Posterior vena cava (tissue), 2 donors: ENCODE measurements around the gene IL4R. TPM values are rescaled to one million over a fixed set of nuclear protein-coding genes. Genes with fewer than 3 reads are reported as not detected.
A peak's percentile ranks its signal among the peaks of the same experiment; 100 is the strongest.
"Not testable (repeated sequence)": the region's sequence is repeated elsewhere in the genome, so short reads cannot be mapped to it uniquely, and the experiment has no call there.

Source experiments
- DNase-seq: peaks from one replicate; pipeline ENCODE4 v3.0.0-alpha.2; 2020; ENCODE audit warnings: low spot score
- intact Hi-C, 2 donors: fragments of 100-400 bp; cut with DNase I; formaldehyde crosslinking; loops; one replicate each; pipeline versions ENCODE4 v1.14.1 to v1.14.2; 2022 to 2023
- long read RNA-seq, 2 donors: library from polyadenylated mRNA; unstranded; transcript quantifications; one replicate each; pipeline ENCODE4 v2.0.0, GENCODE V29; 2020 to 2021
- total RNA-seq, 2 donors: library from RNA; stranded (reverse); fragmentation: NEBNext Ultra II Directional; extraction: Animal tissue kit (Norgen Biotek cat#: 25700); gene quantifications; one replicate each; pipeline ENCODE4 v1.2.1, GENCODE V29; 2021
- donor health status: DM: yes; HTN: yes; CAD: no.
- donor health status: DM: yes; HTN: yes; CAD: no.

IL4R gene
- total RNA-seq = 100 to 1,000 TPM in 1 of 2 donors, 10 to 100 TPM in 1; 99.2 to 112 TPM
- long read RNA-seq, donor 1, partial matches to known transcripts = 3 of 26 reads
- long read RNA-seq, donor 1, other reads (novel, unspliced or antisense) = 18 of 26 reads
- long read RNA-seq, donor 2, partial matches to known transcripts = 3 of 38 reads
- long read RNA-seq, donor 2, other reads (novel, unspliced or antisense) = 34 of 38 reads

DNA sequence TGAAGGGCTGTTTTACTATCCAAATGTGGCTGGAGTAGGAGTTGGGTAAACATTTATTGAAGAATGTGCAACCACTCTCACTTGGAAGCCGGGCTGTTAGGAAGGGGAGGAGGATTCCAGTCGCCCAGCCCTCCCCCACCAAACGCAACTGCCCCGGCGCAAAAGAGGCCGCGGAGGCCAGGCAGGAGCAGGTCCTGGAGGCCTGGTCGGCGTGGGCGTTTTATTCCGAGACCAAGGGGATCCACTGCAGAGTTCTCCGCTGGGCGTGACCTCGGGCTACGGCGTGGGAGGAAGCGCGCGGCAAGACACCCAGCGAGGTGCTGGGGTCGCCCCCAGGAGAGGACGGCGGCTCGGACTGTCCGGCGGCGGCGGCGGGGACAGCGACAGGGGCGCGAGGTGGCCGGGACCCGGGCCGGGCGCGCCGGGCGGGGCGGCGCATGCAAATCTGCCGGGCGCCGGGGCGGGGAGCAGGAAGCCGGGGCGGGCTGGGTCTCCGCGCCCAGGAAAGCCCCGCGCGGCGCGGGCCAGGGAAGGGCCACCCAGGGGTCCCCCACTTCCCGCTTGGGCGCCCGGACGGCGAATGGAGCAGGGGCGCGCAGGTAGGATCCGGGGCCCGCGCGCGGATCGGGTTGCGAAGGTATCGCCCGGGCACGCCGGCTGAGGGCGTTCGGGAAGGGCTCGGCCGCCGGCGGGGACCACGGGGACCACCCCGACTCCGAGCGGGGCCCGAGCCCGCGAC is at the start of gene IL4R:
IL4R (plus strand) TSS at position 553 of the 739 bp plus-strand sequence. CDS start 26,230 bp downstream, outside the sequence.
- intact Hi-C loops = loop anchor here in 1 of 2 donors (10.0 kb wide), 1 partner anchor 79 kb away; no protein-coding TSS in a partner anchor
- peak; percentile 96 for DNase-seq

DNA sequence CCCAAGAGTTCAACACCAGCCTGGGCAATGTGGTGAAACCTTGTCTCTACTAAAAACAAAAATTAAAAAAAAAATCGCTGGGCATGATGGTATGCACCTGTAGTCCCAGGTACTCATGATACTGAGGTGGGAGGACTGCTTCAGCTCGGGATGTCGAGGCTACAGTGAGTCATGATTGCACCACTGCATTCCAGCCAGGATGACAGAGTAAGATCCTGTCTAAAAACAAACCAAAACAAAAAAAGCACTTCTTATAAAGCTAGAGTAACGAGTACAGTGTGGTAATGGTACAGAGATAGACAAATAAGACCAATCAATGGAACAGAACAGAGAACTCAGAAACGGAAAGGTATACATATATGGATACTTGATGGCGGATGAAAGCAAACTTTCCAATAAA is 49.6 kb upstream of the IL4R start:
- intact Hi-C loops = no loop called here
- DNase-seq = no peak

- intact Hi-C loops = no loop called here
- DNase-seq = no peak
These were observed 47.8 kb upstream of the IL4R start for GRCh38 chr16:27265982-27266381.

DNA sequence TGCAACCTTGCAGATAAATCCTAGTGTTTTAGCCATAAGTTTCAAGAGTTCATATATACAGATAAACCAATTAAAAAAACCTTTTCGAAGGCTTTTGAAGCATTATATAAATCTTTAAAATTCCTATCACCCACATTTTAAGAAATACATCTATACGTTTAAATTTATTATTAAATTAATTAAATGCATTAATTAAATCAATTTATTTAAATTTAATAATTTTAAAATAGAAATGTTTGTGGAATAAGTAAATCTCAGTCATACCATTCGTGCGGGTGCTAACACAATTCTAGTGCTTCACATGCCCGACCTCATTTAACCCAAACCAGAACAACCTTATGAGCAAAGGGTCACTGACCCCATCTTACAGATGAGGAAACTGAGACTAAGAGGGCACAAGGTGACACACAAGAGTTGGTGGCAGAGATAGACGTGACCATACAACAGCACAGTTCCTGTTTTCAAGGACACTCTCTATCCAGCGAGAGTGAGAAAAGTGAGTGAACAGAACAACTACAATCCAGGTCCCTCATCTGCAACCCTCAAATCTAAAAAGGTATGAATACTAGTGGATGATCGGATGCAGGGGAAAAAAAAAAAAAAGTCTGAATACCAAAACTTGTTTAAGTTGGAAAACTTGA is 46.6 kb upstream of the IL4R start:
- no peak for DNase-seq
- intact Hi-C loops = no loop called here

- DNase-seq = peak; percentile 100
- intact Hi-C loops = no loop called here
These were observed 45.1 kb upstream of the IL4R start, which contains the start of gene NSMCE1 for GRCh38 chr16:27268376-27269299. NSMCE1 (minus strand) TSS chr16:27268772; CDS start chr16:27257570, 11,202 bp downstream.

DNA sequence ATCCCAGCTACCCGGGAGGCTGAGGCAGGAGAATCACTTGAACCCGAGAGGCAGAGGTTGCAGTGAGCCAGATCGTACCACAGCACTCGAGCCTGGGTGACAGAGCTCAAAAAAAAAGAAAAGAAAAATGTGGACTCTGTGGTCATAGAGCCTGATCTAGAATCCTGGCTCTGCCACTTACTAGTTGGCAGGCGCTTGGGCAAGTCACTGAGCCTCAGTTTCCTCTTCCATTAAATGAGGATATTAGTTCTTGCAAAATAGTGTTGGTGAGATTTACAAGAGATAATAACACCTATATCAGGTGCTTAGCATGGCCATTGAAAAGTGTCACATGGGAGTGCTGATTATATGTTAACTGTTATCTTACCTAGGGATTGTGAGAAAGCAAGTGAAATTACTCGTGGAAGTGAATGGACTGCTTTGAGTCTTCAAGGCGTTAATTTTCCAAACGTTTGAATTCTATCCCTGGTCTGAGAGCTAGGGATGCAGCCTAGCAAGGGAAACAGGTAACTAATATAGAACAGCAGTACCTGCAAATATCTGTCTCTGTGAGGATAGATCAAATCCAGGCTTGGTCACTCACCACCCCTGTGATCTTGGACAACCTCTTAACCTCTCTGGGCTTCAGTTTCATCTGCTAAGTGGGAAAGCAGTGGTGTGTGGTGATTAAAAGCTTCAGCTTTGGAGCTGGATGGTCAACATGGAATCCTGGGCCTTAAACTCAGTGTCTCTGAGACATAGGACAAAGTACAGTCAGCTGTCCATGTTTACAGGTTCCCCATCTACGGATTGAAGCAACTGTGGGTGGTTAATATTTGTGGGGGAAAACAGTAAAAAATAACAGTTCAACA is 44.2 kb upstream of the IL4R start:
- no peak for DNase-seq
- intact Hi-C loops = no loop called here

DNA sequence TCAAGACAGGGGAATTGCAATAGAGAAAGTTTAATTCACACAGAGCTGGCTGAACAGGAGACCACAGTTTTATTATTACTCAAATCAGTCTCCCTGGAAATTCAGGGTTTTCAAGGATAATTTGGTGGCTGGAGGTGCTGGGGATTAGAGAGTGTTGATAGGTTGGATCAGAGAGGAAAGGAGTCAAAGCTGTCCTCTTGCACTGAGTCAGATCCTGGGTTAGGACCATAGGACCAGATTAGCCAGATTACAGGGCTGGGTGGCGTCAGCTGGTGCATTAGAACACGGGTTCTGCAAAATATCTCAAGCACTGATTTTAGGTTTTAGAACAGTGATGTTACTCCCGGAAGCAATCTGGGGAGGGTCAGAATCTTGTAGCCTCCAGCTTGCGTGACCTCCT is 43.4 kb upstream of the IL4R start:
- DNase-seq = no peak
- intact Hi-C loops = no loop called here

- no peak for DNase-seq
- intact Hi-C loops = no loop called here
These were observed 41.7 kb upstream of the IL4R start for GRCh38 chr16:27272076-27272475.

DNA sequence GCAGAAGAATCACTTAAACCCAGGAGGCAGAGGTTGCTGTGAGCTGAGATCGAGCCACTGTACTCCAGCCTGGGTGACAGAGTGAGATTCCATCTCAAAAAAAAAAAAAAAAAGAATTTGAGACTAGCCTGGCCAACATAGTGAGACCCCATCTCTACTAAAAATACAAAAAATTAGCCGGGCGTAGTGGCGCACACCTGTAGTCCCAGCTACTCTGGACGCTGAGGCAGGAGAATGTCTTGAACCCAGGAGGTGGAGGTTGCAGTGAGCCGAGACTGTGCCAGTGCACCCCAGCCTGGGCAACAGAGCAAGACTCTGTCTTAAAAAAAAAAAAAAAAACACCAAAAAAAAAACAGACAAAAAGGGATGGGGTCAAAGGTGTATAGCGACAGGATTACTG is 41.1 kb upstream of the IL4R start:
- intact Hi-C loops, DNase-seq: not testable (repeated sequence)

- intact Hi-C loops = no loop called here
- no peak for DNase-seq
These were observed 40.5 kb upstream of the IL4R start for GRCh38 chr16:27273330-27273669.

GRCh38 chr16:27273670-27274423 is 39.9 kb upstream of the IL4R start:
- intact Hi-C loops = no loop called here

GRCh38 chr16:27274424-27274874 is 39.3 kb upstream of the IL4R start:
- intact Hi-C loops, DNase-seq: not testable (repeated sequence)

More at GRCh38 chr16:27273670-27274423, 39.9 kb upstream of the IL4R start:
- DNase-seq = no peak

DNA sequence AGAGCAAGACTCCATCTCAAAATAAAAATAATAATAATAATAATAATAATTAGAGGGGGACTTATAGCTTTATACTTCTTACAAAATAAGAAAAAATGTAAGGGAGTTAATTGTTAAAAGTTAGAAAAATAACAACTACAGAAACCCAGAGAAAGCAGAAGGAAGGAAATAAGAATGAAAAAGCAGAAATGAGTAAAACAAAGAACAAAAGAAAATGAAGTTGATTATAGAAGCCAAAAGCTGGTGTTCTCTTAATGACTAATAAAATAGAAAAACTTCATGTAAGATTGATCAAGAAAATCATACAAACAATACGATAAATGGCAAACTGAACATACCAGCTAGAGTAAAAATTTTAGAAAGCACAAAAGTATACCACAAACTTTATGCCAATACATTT is 38.4 kb upstream of the IL4R start:
- DNase-seq = no peak
- intact Hi-C loops = no loop called here

DNA sequence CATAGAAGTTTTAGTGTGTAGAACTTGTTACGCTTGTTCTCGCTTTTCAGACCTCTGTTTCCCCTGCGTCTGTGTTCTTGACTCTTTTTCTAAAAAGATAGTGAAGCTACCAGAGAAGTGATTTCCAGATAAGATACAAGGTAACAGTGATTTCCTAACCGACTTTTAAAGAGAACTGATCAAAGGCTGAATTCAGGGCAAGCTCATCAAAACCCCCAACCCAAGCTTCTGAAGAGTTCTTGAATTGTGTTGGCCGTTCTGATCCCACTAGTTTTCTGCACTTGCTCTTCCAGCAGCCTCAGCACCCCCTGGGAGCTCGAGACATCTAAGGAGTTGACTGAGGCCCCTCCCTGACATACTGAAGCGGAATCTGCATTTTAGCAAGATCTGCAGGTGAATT is 32.5 kb upstream of the IL4R start:
- intact Hi-C loops = no loop called here
- no peak for DNase-seq

GRCh38 chr16:27284865-27285675 is 28.7 kb upstream of the IL4R start:
- DNase-seq = no peak
- intact Hi-C loops = no loop called here

GRCh38 chr16:27285676-27286196 is 28.0 kb upstream of the IL4R start:
- DNase-seq = peak; percentile 80
- intact Hi-C loops = no loop called here

GRCh38 chr16:27286451-27286850 is 27.3 kb upstream of the IL4R start:
- no peak for DNase-seq
- intact Hi-C loops = no loop called here
